ENCODE measurements around the gene GAS7. TPM values are rescaled to one million over a fixed set of nuclear protein-coding genes. Genes with fewer than 3 reads are reported as not detected.
A peak's percentile ranks its signal among the peaks of the same experiment; 100 is the strongest.

GAS7 gene
- total RNA-seq, 1 donor from 2014 or later, result 72.7 TPM

GRCh38 chr17:9940841-9941240 is 257.6 kb downstream of the GAS7 start:
- H3K27ac Mint-ChIP-seq (ENCODE audit: unreplicated experiment), result no peak overlapping the region

GRCh38 chr17:9938764-9939163 is 259.6 kb downstream of the GAS7 start:
- H3K36me3 Mint-ChIP-seq (ENCODE audit: low read depth), result peaks cover 16% of the 10 kb centered on the region
- no peak for DNase-seq (ENCODE audit: low read depth, low spot score)
- no peak overlapping the region for H3K27ac Mint-ChIP-seq (ENCODE audit: unreplicated experiment)
- no peaks in the 10 kb centered on the region for H3K27me3 Mint-ChIP-seq (ENCODE audit: low read depth)
- H3K4me1 Mint-ChIP-seq, result no peaks in the 10 kb centered on the region
- H3K4me3 Mint-ChIP-seq, result no peak overlapping the region
- no peaks in the 10 kb centered on the region for H3K9me3 Mint-ChIP-seq
- TF ChIP-seq CTCF (conservative IDR thresholded peaks at IDR 0.05), result no peak

More at GRCh38 chr17:9940841-9941240, 257.6 kb downstream of the GAS7 start:
- Mint-ChIP-seq H3K4me1 (no peaks in the 10 kb centered on the region), H3K4me3 (no peak overlapping the region), H3K27me3 (ENCODE audit: low read depth) (no peaks in the 10 kb centered on the region), H3K9me3 (no peaks in the 10 kb centered on the region), H3K36me3 (ENCODE audit: low read depth) (peaks cover 16% of the 10 kb centered on the region)
- no peak for TF ChIP-seq CTCF (conservative IDR thresholded peaks at IDR 0.05)
- DNase-seq (ENCODE audit: low read depth, low spot score), result no peak

- no peak for DNase-seq (ENCODE audit: low read depth, low spot score)
- Mint-ChIP-seq H3K27me3 (ENCODE audit: low read depth) (no peaks in the 10 kb centered on the region), H3K27ac (ENCODE audit: unreplicated experiment) (no peak overlapping the region), H3K4me1 (no peaks in the 10 kb centered on the region), H3K4me3 (no peak overlapping the region), H3K36me3 (ENCODE audit: low read depth) (peaks cover 16% of the 10 kb centered on the region), H3K9me3 (no peaks in the 10 kb centered on the region)
- no peak for TF ChIP-seq CTCF (conservative IDR thresholded peaks at IDR 0.05)
These were observed 260.5 kb downstream of the GAS7 start for GRCh38 chr17:9937901-9938300.

GRCh38 chr17:9937241-9937761 is 261.1 kb downstream of the GAS7 start:
- no peaks in the 10 kb centered on the region for H3K9me3 Mint-ChIP-seq
- peaks cover 16% of the 10 kb centered on the region for H3K36me3 Mint-ChIP-seq (ENCODE audit: low read depth)
- no peak overlapping the region for H3K4me3 Mint-ChIP-seq
- TF ChIP-seq CTCF (conservative IDR thresholded peaks at IDR 0.05), result no peak
- H3K27me3 Mint-ChIP-seq (ENCODE audit: low read depth), result no peaks in the 10 kb centered on the region
- peak overlapping the region; percentile 29 for H3K27ac Mint-ChIP-seq (ENCODE audit: unreplicated experiment)
- no peaks in the 10 kb centered on the region for H3K4me1 Mint-ChIP-seq
- DNase-seq (ENCODE audit: low read depth, low spot score), result no peak

GRCh38 chr17:9936095-9936494 is 262.3 kb downstream of the GAS7 start:
- Mint-ChIP-seq H3K36me3 (ENCODE audit: low read depth) (peaks cover 16% of the 10 kb centered on the region), H3K9me3 (no peaks in the 10 kb centered on the region), H3K27ac (ENCODE audit: unreplicated experiment) (peak overlapping the region; percentile 57), H3K27me3 (ENCODE audit: low read depth) (no peaks in the 10 kb centered on the region), H3K4me3 (no peak overlapping the region), H3K4me1 (peaks cover 5% of the 10 kb centered on the region)
- DNase-seq (ENCODE audit: low read depth, low spot score), result no peak
- TF ChIP-seq CTCF (conservative IDR thresholded peaks at IDR 0.05), result no peak

Data from neural crest cell (in vitro differentiated cells).